ENCODE data around the gene SPOCK1.

SPOCK1 gene

DNA sequence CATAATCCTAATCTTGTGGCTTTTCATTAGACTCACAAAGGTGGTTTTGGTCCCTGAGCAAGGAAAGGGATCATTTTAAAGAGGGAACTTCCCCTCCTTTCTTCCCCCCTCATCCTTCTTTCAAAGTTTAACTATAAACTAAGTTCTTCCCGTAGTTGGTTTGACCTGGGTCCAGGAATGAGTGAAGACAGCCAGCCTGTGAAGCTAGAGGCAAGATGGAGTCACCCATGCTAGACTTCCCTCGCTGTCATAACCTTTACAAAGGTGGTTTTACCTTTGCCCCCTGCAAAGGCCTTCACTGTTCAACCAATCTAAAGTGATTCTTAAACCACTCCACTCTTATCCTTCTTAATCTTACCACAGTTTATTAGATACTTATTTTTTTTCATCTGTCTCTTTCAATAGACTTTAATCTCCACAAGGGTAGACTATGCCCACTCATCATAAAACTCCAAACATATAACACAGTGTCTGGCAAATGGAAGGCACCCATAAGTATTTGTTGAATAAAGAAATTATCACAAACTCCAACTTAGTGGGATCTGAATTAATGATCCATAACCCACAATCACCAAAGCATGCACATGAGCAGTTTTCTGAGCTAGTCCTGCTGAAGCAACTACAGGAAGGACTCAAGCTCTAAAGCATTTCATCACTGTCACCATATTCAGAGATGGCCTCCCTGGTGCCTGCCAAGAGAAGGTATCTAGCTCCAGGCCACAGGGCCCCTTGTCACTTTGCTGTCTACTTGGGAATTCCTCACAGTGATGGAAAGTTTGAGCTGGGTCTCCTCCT lies 369.0 kb downstream of the SPOCK1 start:
- no peak overlapping the region for H3K9ac ChIP-seq (ENCODE audit: insufficient read length)
- no peak overlapping the region for H3K27ac ChIP-seq
- H3K4me3 ChIP-seq, result no peak overlapping the region
- DNase-seq (ENCODE audit: low read depth, low spot score), result no peak
- no peaks in the 10 kb centered on the region for H3K36me3 ChIP-seq (ENCODE audit: insufficient read depth, low read length)
- no peaks in the 10 kb centered on the region for H3K9me3 ChIP-seq (ENCODE audit: low read depth, low read length)
- TF ChIP-seq FOXP2 (optimal IDR thresholded peaks at IDR 0.05; ENCODE audit: control extremely low read depth, extremely low read length, insufficient read depth) (no peak), EZH2 (IDR thresholded peaks at IDR 0.05) (no peak), POLR2AphosphoS5 (IDR thresholded peaks at IDR 0.05; ENCODE audit: borderline replicate concordance, low read depth, low read length) (no peak)

GRCh38 chr5:137128012-137128411 lies 371.1 kb downstream of the SPOCK1 start:
- Histone ChIP-seq H3K4me3 (no peak overlapping the region), H3K9me3 (ENCODE audit: low read depth, low read length) (no peaks in the 10 kb centered on the region), H3K27ac (no peak overlapping the region), H3K36me3 (ENCODE audit: insufficient read depth, low read length) (no peaks in the 10 kb centered on the region), H3K9ac (ENCODE audit: insufficient read length) (no peak overlapping the region)
- DNase-seq (ENCODE audit: low read depth, low spot score), result no peak
- no peak for TF ChIP-seq EZH2 (IDR thresholded peaks at IDR 0.05)
- TF ChIP-seq FOXP2 (optimal IDR thresholded peaks at IDR 0.05; ENCODE audit: control extremely low read depth, extremely low read length, insufficient read depth), result no peak
- TF ChIP-seq POLR2AphosphoS5 (IDR thresholded peaks at IDR 0.05; ENCODE audit: borderline replicate concordance, low read depth, low read length), result no peak

GRCh38 chr5:137126829-137127228 lies 372.3 kb downstream of the SPOCK1 start:
- H3K9me3 ChIP-seq (ENCODE audit: low read depth, low read length), result no peaks in the 10 kb centered on the region
- H3K9ac ChIP-seq (ENCODE audit: insufficient read length), result no peak overlapping the region
- DNase-seq (ENCODE audit: low read depth, low spot score), result no peak
- H3K36me3 ChIP-seq (ENCODE audit: insufficient read depth, low read length), result no peaks in the 10 kb centered on the region
- no peak overlapping the region for H3K27ac ChIP-seq
- H3K4me3 ChIP-seq, result no peak overlapping the region
- TF ChIP-seq EZH2 (IDR thresholded peaks at IDR 0.05), result no peak

GRCh38 chr5:137122558-137122957 lies 376.6 kb downstream of the SPOCK1 start:
- H3K27ac ChIP-seq, result no peak overlapping the region
- no peaks in the 10 kb centered on the region for H3K36me3 ChIP-seq (ENCODE audit: insufficient read depth, low read length)
- DNase-seq (ENCODE audit: low read depth, low spot score), result no peak
- H3K9me3 ChIP-seq (ENCODE audit: low read depth, low read length), result no peaks in the 10 kb centered on the region
- H3K9ac ChIP-seq (ENCODE audit: insufficient read length), result no peak overlapping the region
- no peak overlapping the region for H3K4me3 ChIP-seq
- TF ChIP-seq POLR2AphosphoS5 (IDR thresholded peaks at IDR 0.05; ENCODE audit: borderline replicate concordance, low read depth, low read length) (no peak), FOXP2 (optimal IDR thresholded peaks at IDR 0.05; ENCODE audit: control extremely low read depth, extremely low read length, insufficient read depth) (no peak), EZH2 (IDR thresholded peaks at IDR 0.05) (no peak)

- no peak for TF ChIP-seq POLR2AphosphoS5 (IDR thresholded peaks at IDR 0.05; ENCODE audit: borderline replicate concordance, low read depth, low read length)
- TF ChIP-seq FOXP2 (optimal IDR thresholded peaks at IDR 0.05; ENCODE audit: control extremely low read depth, extremely low read length, insufficient read depth), result no peak
- no peak for TF ChIP-seq EZH2 (IDR thresholded peaks at IDR 0.05)
- DNase-seq (ENCODE audit: low read depth, low spot score), result no peak
Observed at GRCh38 chr5:137122075-137122474, 377.1 kb downstream of the SPOCK1 start.

DNA sequence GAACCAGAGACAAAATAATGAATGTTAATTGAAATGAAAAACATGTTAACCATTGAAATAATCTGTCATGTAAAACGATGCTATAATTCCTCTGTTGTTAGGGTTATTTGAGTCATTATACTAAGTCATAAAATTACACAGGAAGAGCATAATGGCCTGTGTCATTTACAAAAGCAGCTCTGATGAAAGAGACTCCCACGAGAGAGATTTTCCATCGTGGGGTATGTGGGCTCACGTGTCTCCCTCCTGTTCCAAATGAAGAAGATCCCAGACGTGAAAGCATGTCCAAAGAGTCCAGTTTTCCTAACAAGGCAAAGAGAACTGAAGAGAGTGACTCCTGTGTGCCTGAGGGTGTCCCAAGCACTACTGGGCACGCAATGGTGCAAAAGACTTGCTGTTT lies 379.8 kb downstream of the SPOCK1 start:
- TF ChIP-seq EZH2 (IDR thresholded peaks at IDR 0.05) (no peak), FOXP2 (optimal IDR thresholded peaks at IDR 0.05; ENCODE audit: control extremely low read depth, extremely low read length, insufficient read depth) (no peak), POLR2AphosphoS5 (IDR thresholded peaks at IDR 0.05; ENCODE audit: borderline replicate concordance, low read depth, low read length) (no peak)
- Histone ChIP-seq H3K9ac (ENCODE audit: insufficient read length) (no peak overlapping the region), H3K27ac (no peak overlapping the region), H3K9me3 (ENCODE audit: low read depth, low read length) (no peaks in the 10 kb centered on the region), H3K36me3 (ENCODE audit: insufficient read depth, low read length) (no peaks in the 10 kb centered on the region), H3K4me3 (no peak overlapping the region)
- no peak for DNase-seq (ENCODE audit: low read depth, low spot score)

More at GRCh38 chr5:137122075-137122474, 377.1 kb downstream of the SPOCK1 start:
- H3K36me3 ChIP-seq (ENCODE audit: insufficient read depth, low read length), result no peaks in the 10 kb centered on the region
- no peaks in the 10 kb centered on the region for H3K9me3 ChIP-seq (ENCODE audit: low read depth, low read length)
- H3K4me3 ChIP-seq, result no peak overlapping the region
- H3K27ac ChIP-seq, result no peak overlapping the region
- H3K9ac ChIP-seq (ENCODE audit: insufficient read length), result no peak overlapping the region

DNA sequence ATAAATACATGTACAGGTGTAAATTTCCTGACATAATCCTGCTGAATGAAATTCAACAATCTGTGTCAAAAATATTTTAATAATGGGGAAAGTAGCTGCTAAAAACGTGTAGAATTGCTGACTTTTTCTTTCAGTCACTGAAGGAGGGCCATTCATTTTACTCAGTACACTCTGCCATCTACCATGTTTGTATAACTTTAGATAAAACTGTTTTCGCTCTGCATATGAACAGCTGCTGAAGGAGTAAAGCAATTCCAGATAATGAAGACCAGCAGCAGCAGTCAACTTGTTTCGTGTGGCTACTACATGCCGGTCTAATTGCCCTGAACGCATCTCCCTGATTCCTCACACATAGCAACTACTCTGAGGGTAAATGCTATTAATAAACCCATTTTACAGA lies 380.5 kb downstream of the SPOCK1 start:
- no peak overlapping the region for H3K9ac ChIP-seq (ENCODE audit: insufficient read length)
- H3K27ac ChIP-seq, result no peak overlapping the region
- H3K36me3 ChIP-seq (ENCODE audit: insufficient read depth, low read length), result no peaks in the 10 kb centered on the region
- no peak for TF ChIP-seq EZH2 (IDR thresholded peaks at IDR 0.05)
- TF ChIP-seq FOXP2 (optimal IDR thresholded peaks at IDR 0.05; ENCODE audit: control extremely low read depth, extremely low read length, insufficient read depth), result no peak
- TF ChIP-seq POLR2AphosphoS5 (IDR thresholded peaks at IDR 0.05; ENCODE audit: borderline replicate concordance, low read depth, low read length), result no peak
- H3K4me3 ChIP-seq, result no peak overlapping the region
- no peak for DNase-seq (ENCODE audit: low read depth, low spot score)
- H3K9me3 ChIP-seq (ENCODE audit: low read depth, low read length), result no peaks in the 10 kb centered on the region

DNA sequence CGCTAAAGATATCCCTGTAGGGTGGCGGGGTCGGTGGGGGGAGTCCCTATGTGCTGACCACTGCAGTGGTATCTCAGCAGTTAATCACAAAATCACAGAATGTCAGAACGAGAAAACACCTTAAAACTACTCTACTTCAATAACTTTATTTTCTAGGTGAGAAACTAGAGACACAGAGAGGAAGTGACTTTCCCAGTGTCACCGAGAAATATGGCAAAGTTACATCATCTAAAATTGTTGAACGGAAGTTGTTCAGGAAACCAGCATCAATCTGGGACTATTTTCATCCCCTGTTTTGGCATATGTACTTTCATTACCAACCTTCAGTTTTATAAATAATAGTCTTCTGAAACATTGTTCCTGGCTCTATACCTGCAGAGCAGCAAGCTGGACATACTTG lies 384.0 kb downstream of the SPOCK1 start:
- no peak overlapping the region for H3K27ac ChIP-seq
- DNase-seq (ENCODE audit: low read depth, low spot score), result no peak
- no peaks in the 10 kb centered on the region for H3K9me3 ChIP-seq (ENCODE audit: low read depth, low read length)
- no peak overlapping the region for H3K9ac ChIP-seq (ENCODE audit: insufficient read length)
- no peak for TF ChIP-seq POLR2AphosphoS5 (IDR thresholded peaks at IDR 0.05; ENCODE audit: borderline replicate concordance, low read depth, low read length)
- TF ChIP-seq FOXP2 (optimal IDR thresholded peaks at IDR 0.05; ENCODE audit: control extremely low read depth, extremely low read length, insufficient read depth), result no peak
- no peak for TF ChIP-seq EZH2 (IDR thresholded peaks at IDR 0.05)
- H3K36me3 ChIP-seq (ENCODE audit: insufficient read depth, low read length), result no peaks in the 10 kb centered on the region
- no peak overlapping the region for H3K4me3 ChIP-seq

DNA sequence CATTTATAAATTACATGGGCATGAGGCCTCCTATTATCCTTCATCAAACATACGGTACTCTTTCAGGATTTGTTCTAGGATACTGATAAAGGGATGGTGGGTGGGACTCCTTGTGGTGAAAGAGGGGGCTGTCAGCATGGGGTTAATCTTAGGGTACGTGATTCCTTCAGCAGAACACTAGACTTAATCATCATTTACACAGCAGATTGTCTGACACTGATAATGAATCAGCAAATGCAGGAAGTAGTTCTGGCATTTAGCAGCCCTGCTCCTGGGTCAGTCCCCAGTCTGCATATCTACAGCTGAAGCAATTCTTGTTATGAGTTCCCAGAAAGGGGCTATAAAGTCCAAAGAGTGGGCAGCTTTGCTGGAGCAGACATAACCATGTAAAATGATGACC lies 384.6 kb downstream of the SPOCK1 start:
- H3K9ac ChIP-seq (ENCODE audit: insufficient read length), result no peak overlapping the region
- TF ChIP-seq POLR2AphosphoS5 (IDR thresholded peaks at IDR 0.05; ENCODE audit: borderline replicate concordance, low read depth, low read length) (no peak), FOXP2 (optimal IDR thresholded peaks at IDR 0.05; ENCODE audit: control extremely low read depth, extremely low read length, insufficient read depth) (no peak), EZH2 (IDR thresholded peaks at IDR 0.05) (no peak)
- H3K36me3 ChIP-seq (ENCODE audit: insufficient read depth, low read length), result no peaks in the 10 kb centered on the region
- H3K27ac ChIP-seq, result no peak overlapping the region
- DNase-seq (ENCODE audit: low read depth, low spot score), result no peak
- no peaks in the 10 kb centered on the region for H3K9me3 ChIP-seq (ENCODE audit: low read depth, low read length)
- H3K4me3 ChIP-seq, result no peak overlapping the region

Data from SK-N-MC (cell line).